ENCODE measurements around the gene CARS2. TPM values are rescaled to one million over a fixed set of nuclear protein-coding genes. Genes with fewer than 3 reads are reported as not detected.

The CARS2 gene
- polyA plus RNA-seq, 10 donors: 35.8 to 61.4 (median 47.4) TPM

DNA sequence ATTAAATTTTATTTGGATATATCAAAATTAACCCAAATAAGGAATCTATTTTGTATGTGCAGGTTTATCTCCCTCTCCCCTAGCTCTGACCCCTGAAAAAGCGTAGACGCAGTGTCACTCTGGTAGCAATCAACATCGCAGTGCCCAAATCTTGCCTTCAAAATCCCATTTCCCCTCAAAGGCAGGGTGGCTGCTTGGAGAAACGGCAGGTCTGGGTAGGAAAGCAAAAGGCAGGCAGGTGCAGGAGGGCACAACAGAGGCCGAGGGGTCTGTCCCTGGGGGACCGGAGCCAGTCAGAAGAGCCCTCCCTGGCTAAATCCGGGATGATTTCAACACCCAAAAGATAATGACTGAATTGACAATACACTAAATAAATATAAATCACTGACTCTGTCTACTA lies 48.7 kb downstream of the CARS2 start:
- DNase-seq: no peak

DNA sequence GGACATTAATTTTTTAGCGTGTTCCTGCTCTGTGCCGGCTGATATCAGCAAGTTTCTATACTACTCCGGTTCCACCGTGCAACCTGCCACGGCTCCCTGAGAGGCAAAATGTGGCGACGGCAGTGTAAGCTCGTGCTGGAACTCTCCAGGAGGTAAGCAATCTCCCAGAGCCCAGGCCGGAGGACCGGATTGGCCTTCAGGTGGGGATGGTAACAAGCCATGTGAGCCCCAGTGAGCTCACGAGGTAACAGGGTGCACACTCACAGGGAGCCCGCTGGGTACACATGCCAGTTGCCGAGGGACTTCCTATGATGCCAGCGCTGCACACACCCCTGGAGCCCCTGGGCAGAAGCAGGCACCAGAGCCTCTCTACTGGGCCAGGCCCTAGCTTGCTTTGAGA lies 52.1 kb downstream of the CARS2 start:
- DNase-seq: no peak

DNA sequence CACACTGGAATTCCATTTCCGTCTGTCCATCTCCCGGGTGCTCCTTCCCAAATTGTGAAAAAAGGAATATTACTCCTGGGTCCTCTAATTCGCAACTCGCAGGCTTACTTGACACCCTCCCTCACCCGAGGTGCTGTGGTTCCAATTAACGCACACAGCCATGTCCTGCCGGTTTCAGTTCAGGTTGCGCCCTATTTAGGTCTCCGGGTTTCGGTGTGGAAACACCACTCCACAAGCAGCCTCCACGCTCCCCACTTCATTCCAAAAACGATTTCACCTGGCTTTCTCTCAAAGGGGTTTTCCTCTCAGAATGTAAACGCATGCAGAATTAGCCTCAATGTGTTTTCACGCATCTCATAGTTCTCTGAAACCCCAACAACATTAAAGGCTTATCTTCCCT lies 52.6 kb downstream of the CARS2 start:
- no peak for DNase-seq

DNA sequence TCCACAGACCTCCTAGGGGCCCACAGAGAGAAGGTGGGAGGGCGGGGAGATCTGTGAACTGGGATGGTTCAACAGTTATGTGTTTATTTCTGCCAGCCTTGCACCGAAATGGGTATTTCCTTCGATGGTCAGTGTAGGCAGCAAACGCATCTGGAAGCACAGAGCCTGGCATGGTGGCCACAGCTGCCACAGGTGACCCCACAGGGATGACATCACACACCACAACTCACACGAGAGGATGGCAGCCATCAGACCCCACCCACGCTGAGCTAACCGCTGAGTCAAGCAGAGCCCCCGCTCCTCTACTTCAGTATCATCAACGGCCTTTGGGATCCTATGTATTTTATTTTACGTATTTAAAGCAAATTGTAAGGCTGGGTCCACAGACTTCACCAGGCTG lies 53.2 kb downstream of the CARS2 start:
- no peak for DNase-seq

GRCh38 chr13:110652231-110652730 lies 53.6 kb downstream of the CARS2 start:
- DNase-seq: no peak

DNA sequence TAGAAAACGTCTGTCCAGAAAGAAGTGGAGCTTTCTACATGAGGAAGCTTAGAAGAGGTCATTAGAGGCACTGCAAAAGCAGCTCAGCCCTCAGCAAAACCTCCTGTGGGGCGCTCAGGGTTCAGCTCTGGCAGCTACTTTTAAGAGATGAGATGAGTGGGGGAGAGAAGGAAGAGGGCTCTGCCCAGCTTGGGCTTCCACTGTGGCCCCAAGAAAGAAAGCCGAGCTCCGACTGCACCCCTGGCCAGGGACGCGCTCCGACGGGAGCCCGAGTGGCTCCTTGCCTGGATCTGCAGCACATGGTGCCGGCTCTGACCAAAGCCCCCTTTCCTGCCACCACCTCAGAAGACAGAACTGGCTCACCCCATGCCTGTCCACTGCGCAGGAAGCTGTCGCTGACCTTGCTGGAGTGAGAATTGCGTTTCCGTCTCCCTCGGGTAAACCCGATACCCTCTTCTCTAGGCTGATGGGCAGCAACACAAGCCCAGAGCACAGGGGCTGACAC lies 54.1 kb downstream of the CARS2 start:
- no peak for DNase-seq

GRCh38 chr13:110651271-110651670 lies 54.6 kb downstream of the CARS2 start:
- DNase-seq: no peak

- no peak for DNase-seq
Observed at GRCh38 chr13:110650436-110650835, 55.5 kb downstream of the CARS2 start.

- no peak for DNase-seq
Observed at GRCh38 chr13:110649551-110649950, 56.4 kb downstream of the CARS2 start.

DNA sequence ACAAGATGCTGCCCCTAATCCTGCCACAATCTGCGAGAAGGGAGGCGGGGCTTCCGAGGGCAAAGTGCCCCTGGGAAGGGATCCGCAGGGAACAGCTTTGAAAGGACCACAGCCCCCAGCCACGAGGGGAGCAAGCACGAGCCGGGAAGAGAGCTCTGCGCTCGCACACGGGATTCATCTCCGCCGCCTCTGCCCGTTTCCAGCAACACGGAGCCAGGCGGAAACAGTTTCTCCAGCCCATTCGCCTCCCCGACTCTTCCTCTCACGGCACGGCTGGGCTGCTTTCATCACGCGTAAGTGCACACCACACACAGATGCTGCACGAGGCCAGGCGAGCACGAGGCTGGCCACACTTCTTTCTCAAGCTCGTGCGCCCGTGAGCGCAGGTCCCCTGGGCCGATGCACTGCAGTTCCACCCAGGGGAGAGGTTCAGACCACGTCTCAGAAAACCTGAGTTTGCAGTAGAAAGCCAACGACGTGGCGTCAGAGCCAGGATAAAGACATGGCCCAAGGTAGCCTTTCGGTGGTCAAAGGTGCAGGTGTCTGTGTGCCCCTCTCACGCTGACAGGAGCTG lies 57.0 kb downstream of the CARS2 start:
- no peak for DNase-seq

DNA sequence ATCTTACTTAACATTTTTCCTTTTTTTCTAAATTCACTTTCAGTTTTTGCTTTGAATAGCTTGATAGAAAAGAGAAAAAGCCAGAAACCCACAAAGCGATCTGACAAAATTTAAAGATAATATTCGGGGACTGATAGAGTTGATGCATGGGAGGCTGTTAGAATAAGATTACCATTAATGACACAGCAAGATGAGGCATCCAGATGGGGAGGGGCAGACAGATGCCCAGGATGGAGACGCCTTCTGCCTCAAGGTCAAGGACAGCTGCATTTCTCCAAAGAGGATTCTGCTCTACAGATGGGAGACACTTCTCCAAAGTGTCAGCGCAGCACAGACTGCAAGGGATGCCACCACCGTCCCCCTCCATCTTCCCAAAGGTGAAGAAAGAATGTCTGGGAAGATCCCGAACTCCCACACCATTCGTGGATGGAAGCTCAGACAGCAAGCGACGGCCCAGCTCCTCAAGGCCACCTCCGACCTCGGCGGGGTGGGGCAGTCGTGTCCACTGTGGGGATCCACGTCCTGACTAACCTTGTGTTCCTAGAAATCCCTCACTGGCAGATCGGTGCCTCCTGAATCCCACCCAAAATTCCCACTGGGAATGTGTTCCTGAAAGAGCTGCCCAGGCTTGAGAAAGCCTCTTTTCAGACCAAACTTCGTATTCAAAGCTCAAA lies 57.6 kb downstream of the CARS2 start:
- no peak for DNase-seq

DNA sequence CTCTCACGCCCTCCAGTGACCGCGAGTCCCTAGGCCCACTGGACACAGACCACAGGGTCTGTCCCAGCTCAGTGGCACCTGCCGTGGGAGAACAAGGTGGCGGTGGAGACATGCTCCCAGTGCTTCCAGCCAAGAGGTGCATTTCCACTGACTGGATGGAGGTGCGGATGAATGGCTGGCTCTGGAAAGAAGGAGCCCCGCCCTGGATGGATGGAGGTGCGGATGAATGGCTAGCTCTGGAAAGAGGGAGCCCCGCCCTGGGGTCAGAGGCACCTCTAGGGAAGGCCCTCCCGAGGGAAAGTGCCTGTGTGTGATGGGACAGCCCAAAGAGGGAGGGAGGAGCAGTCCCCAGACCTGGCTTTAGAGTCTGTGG lies 58.6 kb downstream of the CARS2 start:
- no peak for DNase-seq

DNA sequence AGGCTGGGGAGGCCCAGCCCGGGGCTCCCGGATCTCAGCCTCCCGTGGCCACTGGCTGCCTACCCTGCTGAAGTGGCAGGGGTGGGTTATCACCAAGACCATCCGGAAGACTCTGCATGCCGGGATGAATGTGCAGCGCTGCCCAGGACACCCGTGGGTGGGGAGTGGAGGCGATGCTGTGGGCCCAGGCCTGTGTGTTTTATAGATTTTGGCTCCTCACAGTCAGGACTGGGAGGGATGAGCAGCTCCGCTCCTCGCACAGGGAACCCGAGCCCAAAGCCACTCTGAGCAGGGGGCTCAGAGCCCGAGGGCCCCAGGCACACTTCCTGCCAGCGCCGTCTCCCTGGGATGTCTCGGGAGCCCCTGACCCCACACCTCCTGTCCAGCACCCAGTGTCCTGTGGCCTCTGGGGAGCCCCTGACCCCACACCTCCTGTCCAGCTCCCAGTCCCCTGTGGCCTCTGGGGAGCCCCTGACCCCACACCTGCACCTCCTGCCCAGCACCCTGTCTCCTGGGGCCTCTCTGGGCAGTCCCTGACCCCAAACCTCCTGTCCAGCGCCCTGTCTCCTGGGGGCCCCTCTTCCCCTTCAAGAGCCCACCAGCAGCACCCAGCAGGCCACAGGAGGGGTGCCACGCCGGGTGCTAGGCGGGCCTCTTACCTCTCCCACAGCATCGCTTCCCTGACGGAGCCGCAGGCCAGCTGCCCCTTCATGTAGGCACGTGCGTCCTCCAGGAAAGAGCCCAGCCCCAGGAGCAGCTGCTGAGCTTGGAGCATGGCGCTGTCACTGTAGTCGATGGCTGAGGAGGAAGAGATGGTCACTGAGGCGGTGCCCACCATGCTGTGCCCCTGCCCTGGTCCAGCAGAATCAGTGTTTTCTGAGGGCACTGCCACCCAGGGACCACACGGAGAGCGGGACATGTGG lies 59.2 kb downstream of the CARS2 start:
- no peak for DNase-seq

GRCh38 chr13:110645750-110646149 lies 60.2 kb downstream of the CARS2 start:
- no peak for DNase-seq

GRCh38 chr13:110644892-110645521 lies 60.9 kb downstream of the CARS2 start:
- DNase-seq: peak; percentile 31 to 63 (median 36)

DNA sequence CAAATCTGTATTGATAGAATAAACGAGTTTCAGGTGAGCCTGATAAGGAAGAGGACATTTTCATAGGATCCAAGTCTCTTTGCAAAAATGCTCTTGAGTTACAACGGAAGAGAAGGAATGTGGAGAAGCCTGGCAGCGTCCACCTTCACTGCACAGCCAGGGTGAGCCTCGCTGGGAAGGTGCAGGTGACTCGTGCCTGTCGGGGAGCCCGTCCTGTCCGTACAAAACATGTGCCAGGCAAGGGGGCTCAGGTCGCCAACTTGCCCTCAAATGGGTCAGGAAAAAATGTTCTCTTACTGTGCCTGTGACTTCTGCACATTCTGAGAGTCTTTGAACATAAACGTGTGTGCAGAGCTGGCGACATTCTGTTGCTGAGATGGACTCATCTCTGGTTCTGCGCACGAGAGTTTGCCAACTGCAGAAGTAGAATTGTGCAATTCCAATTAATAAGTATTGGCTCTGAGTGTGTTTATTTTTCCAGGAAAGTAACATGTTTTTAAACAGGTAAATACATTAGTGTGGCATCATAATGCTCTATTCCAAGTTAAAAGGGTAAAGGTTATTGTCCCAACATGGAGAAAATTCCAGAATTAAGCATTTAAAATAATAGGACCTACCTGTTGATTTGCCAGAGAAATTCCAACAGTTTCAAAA lies 62.0 kb downstream of the CARS2 start:
- DNase-seq: no peak

DNA sequence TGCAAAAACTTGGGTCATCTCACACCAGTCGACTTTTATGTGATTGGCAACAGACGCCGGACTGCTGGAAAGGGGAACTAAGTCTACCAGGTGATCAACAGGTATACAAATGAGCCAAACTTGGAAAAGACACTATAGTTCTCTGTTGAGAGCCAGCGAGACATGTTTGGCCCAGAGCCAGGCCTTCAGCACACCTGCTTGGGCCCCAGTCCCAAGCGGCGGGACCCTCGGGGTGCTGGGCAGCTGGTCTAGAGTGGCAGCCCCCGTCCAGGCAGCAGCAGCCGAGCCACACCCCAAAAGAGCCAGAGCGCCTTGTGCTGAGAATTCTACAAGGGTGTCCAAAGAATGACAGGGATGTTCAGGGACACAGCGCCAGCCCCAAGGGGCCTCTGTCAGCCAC lies 62.6 kb downstream of the CARS2 start:
- DNase-seq: no peak

- DNase-seq: no peak
Observed at GRCh38 chr13:110642291-110642981, 63.5 kb downstream of the CARS2 start.

DNA sequence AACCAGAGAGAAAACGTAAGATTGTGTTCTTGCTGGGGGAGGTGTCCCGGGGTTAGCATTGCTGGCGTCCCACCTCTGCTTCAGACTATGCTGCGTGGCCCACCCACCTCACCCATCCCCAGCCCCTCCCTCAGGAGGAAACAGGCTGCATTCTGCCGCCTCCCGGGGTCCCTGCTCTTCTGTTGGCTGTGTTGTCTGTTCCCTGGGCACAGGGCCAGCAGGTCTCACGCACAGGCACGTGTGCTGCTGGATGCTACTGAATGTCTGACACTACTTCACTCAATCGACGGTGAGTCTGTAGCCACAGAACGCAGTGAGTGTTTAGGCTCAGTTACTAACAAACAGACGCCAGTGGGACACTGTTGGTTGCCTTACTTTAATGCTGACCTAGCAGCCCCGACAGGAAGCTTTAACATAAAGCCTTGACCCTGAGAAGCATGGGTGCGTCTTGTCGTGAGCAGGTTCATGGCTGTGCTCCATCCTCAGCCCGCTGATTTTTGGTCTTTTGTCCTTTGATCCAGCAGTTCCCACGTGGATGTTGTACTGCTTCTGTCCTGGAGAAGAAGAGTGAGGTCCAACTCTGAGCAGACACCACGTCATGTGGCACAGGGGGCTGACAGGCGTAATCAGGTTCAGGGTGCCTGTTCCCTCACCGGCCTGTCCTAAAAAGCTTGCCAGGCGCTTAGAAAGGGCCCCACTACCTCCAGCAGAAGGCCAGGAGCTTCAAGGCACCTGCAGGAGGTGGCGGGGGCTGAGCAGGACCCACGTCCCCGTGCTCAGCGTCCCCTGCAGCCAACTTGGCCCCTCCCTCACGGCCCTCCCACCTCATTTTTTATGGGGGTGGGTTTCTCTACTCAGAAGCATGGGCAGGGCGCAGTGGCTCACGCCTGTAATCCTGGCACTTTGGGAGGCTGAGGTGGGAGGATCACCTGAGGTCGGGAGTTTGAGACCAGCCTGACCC lies 64.6 kb downstream of the CARS2 start:
- peak; percentile 11 to 61 (median 34) for DNase-seq

DNA sequence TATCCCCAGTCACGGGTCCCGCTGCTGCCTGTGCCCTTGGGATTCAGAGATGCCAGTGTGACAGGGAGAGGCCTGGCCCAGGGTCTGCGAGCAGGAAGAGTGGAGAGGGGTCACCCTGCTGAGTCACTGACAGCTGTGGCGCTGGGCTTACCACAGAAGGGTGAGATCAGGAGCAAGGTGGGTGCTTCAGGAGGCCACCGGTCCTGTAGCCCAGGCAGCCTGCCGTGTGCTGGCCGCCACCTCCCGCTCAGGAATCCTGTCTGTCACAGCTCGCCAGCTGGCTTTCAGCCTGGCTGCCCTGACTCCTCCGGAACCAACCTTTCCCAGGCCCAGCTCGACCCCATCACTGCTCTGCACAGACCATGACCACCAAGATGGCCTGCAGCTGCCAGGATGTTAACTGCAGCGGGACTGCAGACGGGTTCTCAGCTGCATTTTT lies 65.3 kb downstream of the CARS2 start:
- no peak for DNase-seq
